GM12878 (cell line): ENCODE measurements around the gene RALGDS. TPM values are rescaled to one million over a fixed set of nuclear protein-coding genes. Genes with fewer than 3 reads are reported as not detected.

Experiments
- ATAC-seq: fragments of 200-7000 bp; cut with Tn5 transposase; 3 replicates; pipeline ENCODE4 v1.9.1; 2020; ENCODE audit warnings: mild to moderate bottlenecking, moderate library complexity
- BruUV-seq: library from RNA; stranded (reverse); fragments of 400-500 nt; replicated peaks from 2 replicates; lab custom pipeline; 2021; lab: Mats Ljungman, UMichigan
- CTCF ChIA-PET: fragments of 300-600 bp; sonication (Branson Sonifier 250); formaldehyde crosslinking; extraction: SDS; loops from one replicate; lab custom pipeline; 2021; ENCODE audit warnings: inconsistent platforms; lab: Yijun Ruan, JAX
- POLR2A ChIA-PET: fragments of 350-600 bp; formaldehyde crosslinking; extraction: SDS; loops from one replicate; lab custom pipeline; 2021; ENCODE audit warnings: inconsistent platforms; lab: Charles Lee
- RAD21 ChIA-PET: fragments of 300-600 bp; sonication (Branson Sonifier 250); formaldehyde crosslinking; loops from one replicate; lab custom pipeline; 2023; ENCODE audit warnings: antibody characterized with exemption; ENCODE audit not compliant: unreplicated experiment; lab: Charles Lee
- SMC1A ChIA-PET: fragments of 300-600 bp; sonication (Branson Sonifier 250); formaldehyde crosslinking; loops from one replicate; lab custom pipeline; 2023; ENCODE audit not compliant: unreplicated experiment, uncharacterized antibody; lab: Charles Lee
- DNase-seq: peaks from one replicate; pipeline ENCODE4 v3.0.0-alpha.2; 2011; ENCODE audit warnings: low read depth, low spot score
- FAIRE-seq: peaks from 3 replicates; lab custom pipeline; 2011; peaks lifted over from hg19 to GRCh38; lab: Jason Lieb, UNC
- H2AFZ ChIP-seq: 2 replicates; pipeline ENCODE4 v1.6.0; 2011; ENCODE audit warnings: low read depth, low read length, control low read depth; ENCODE audit not compliant: control insufficient read depth
- H3K27ac ChIP-seq: 2 replicates; pipeline ENCODE4 v1.5.1; 2011; ENCODE audit warnings: control low read depth; ENCODE audit not compliant: control insufficient read depth, insufficient read depth
- H3K27me3 ChIP-seq, 2 experiments: replicated peaks in 1 of 2; 2 replicates each; pipeline versions ENCODE4 v1.6.0 to v1.6.1; 2011; ENCODE audit warnings: low read length in 1 of 2; ENCODE audit not compliant: control insufficient read depth in 2 of 2, insufficient read depth in 2 of 2
- H3K36me3 ChIP-seq, 2 experiments: 2 replicates each; pipeline ENCODE4 v1.5.1; 2011; ENCODE audit warnings: low read length in 1 of 2; ENCODE audit not compliant: control insufficient read depth in 2 of 2, insufficient read depth in 2 of 2
- H3K4me1 ChIP-seq: 2 replicates; pipeline ENCODE4 v1.6.1; 2011; ENCODE audit warnings: mild to moderate bottlenecking, low read length, moderate library complexity, mixed read lengths; ENCODE audit not compliant: control insufficient read depth, insufficient read depth
- H3K4me2 ChIP-seq: 2 replicates; pipeline ENCODE4 v1.6.0; 2011; ENCODE audit warnings: control low read depth; ENCODE audit not compliant: control insufficient read depth, insufficient read depth
- H3K4me3 ChIP-seq: fragments of 200-600 bp; sonication (generic); 2 replicates; pipeline ENCODE4 v1.5.1; 2016
- H3K79me2 ChIP-seq: 2 replicates; pipeline ENCODE4 v1.6.0; 2011; ENCODE audit warnings: low read length; ENCODE audit not compliant: control insufficient read depth, insufficient read depth
- H3K9ac ChIP-seq: 2 replicates; pipeline ENCODE4 v1.8.0; 2011; ENCODE audit warnings: low read length, control low read depth, mixed read lengths; ENCODE audit not compliant: control insufficient read depth, insufficient read depth
- H3K9me3 ChIP-seq: replicated peaks from 3 replicates; pipeline ENCODE4 v1.5.1; 2011; ENCODE audit warnings: mild to moderate bottlenecking, low read length; ENCODE audit not compliant: control insufficient read depth, insufficient read depth
- H4K20me1 ChIP-seq: 2 replicates; pipeline ENCODE4 v1.6.0; 2011; ENCODE audit not compliant: control insufficient read depth, insufficient read depth
- MEF2A ChIP-seq: IDR thresholded peaks from 2 replicates; pipeline ENCODE4 v1.6.1; 2011; ENCODE audit warnings: low read depth, mild to moderate bottlenecking, low read length, moderate library complexity; ENCODE audit not compliant: insufficient read depth
- SREBF1 ChIP-seq: IDR thresholded peaks from 2 replicates; pipeline ENCODE4 v1.6.1; 2012; ENCODE audit warnings: mild to moderate bottlenecking, low read length
- WGBS: methylation state at CpG from one replicate; pipeline ENCODE4 v1.1.6; 2016; ENCODE audit warnings: low lambda C conversion rate; ENCODE audit not compliant: insufficient replicate concordance, insufficient coverage; ENCODE audit errors: missing lambda C conversion rate; 5-methylcytosine and 5-hydroxymethylcytosine counted together
- in situ Hi-C: fragments of 300-500 bp; cut with MboI; formaldehyde crosslinking; loops from 9 replicates; pipeline ENCODE4 v1.14.3; 2018; ENCODE audit warnings: mixed read lengths
- intact Hi-C: fragments of 100-400 bp; cut with micrococcal nuclease; formaldehyde crosslinking; loops from one replicate; pipeline ENCODE4 v1.14.2; 2022; ENCODE audit not compliant: unreplicated experiment
- polyA plus RNA-seq, 11 experiments: library from polyadenylated mRNA; depleted of rRNA in 4 of 11; unstranded in 6 of 11; stranded (reverse) in 5 of 11; fragments of >200 nt; fragmentation: Nextera tagmentation in 4 of 11; fragmentation: Illumina TruSeq in 1 of 11; extraction: Ambion mirVana in 4 of 11; extraction: Trizol in 1 of 11; gene quantifications; 1 replicate in 1 of 11; 2 replicates in 10 of 11; pipeline versions ENCODE4 v1.2.1 to v1.2.3, GENCODE V29; 2011 to 2016; ENCODE audit warnings: inconsistent platforms in 2 of 11, missing spikeins in 2 of 11, low read depth in 1 of 11
- total RNA-seq, 4 experiments: library from RNA; depleted of rRNA in 3 of 4; stranded (reverse); fragments of >200 nt in 3 of 4; fragmentation: Illumina TruSeq in 1 of 4; extraction: Trizol in 1 of 4; gene quantifications; 2 replicates each; pipeline versions ENCODE4 v1.2.1 to v1.2.3, GENCODE V29; 2013 to 2021
- TF ChIP-seq, protein P1 (sequence below): IDR thresholded peaks from 2 replicates; pipeline ENCODE4 v1.6.1; 2012; ENCODE audit warnings: low read depth, low read length, improper control_type of control experiment
- TF ChIP-seq, protein P2 (sequence below): IDR thresholded peaks from 2 replicates; pipeline ENCODE4 v1.6.1; 2011; ENCODE audit warnings: borderline replicate concordance, low read depth, mild to moderate bottlenecking, moderate library complexity, low read length; ENCODE audit not compliant: insufficient read depth, poor library complexity, severe bottlenecking
- TF ChIP-seq, protein P3 (sequence below): fragments of 450-650 bp; IDR thresholded peaks from 2 replicates; pipeline ENCODE4 v1.6.1; 2017; ENCODE audit warnings: mild to moderate bottlenecking, moderate library complexity
- TF ChIP-seq, protein P4 (sequence below): IDR thresholded peaks from 2 replicates; pipeline ENCODE4 v1.6.1; 2012; ENCODE audit warnings: low read depth, low read length, improper control_type of control experiment

The RALGDS gene
- total and polyA plus RNA-seq, 10 of the 15 experiments (the other 5 are each of a cell fraction or from before 2014, with no cell fraction given) = 1.3 to 48.6 (median 21.2) TPM

DNA sequence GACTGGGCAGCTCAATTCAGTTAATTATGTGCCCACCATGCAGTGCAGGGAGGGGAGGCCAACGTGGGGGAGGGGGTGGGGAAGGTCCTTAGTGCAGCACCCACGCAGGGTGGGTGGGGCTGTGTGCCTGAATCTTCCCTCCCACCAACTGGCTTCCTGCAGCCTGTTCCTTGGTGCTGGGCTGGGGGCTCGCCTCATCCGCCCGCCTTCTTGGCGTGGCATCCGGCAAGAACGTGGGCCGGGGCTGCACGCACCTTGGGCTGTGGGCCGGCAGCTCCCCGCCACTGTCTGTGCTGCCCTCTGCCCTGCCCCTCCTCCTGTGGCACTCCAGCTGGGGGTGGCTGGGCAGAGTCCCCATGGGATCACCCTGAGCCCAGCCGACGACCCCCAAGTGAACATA lies 19.6 kb upstream of the RALGDS start:
- intact Hi-C loops = no loop called here
- TF ChIP-seq, protein P1, sequence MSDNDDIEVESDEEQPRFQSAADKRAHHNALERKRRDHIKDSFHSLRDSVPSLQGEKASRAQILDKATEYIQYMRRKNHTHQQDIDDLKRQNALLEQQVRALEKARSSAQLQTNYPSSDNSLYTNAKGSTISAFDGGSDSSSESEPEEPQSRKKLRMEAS = no peak
- TF ChIP-seq MEF2A = no peak
- TF ChIP-seq, protein P2, sequence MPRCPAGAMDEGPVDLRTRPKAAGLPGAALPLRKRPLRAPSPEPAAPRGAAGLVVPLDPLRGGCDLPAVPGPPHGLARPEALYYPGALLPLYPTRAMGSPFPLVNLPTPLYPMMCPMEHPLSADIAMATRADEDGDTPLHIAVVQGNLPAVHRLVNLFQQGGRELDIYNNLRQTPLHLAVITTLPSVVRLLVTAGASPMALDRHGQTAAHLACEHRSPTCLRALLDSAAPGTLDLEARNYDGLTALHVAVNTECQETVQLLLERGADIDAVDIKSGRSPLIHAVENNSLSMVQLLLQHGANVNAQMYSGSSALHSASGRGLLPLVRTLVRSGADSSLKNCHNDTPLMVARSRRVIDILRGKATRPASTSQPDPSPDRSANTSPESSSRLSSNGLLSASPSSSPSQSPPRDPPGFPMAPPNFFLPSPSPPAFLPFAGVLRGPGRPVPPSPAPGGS = no peak
- TF ChIP-seq, protein P3, sequence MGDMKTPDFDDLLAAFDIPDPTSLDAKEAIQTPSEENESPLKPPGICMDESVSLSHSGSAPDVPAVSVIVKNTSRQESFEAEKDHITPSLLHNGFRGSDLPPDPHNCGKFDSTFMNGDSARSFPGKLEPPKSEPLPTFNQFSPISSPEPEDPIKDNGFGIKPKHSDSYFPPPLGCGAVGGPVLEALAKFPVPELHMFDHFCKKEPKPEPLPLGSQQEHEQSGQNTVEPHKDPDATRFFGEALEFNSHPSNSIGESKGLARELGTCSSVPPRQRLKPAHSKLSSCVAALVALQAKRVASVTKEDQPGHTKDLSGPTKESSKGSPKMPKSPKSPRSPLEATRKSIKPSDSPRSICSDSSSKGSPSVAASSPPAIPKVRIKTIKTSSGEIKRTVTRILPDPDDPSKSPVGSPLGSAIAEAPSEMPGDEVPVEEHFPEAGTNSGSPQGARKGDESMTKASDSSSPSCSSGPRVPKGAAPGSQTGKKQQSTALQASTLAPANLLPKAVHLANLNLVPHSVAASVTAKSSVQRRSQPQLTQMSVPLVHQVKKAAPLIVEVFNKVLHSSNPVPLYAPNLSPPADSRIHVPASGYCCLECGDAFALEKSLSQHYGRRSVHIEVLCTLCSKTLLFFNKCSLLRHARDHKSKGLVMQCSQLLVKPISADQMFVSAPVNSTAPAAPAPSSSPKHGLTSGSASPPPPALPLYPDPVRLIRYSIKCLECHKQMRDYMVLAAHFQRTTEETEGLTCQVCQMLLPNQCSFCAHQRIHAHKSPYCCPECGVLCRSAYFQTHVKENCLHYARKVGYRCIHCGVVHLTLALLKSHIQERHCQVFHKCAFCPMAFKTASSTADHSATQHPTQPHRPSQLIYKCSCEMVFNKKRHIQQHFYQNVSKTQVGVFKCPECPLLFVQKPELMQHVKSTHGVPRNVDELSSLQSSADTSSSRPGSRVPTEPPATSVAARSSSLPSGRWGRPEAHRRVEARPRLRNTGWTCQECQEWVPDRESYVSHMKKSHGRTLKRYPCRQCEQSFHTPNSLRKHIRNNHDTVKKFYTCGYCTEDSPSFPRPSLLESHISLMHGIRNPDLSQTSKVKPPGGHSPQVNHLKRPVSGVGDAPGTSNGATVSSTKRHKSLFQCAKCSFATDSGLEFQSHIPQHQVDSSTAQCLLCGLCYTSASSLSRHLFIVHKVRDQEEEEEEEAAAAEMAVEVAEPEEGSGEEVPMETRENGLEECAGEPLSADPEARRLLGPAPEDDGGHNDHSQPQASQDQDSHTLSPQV = no peak
- no peak for TF ChIP-seq SREBF1
- TF ChIP-seq, protein P4, sequence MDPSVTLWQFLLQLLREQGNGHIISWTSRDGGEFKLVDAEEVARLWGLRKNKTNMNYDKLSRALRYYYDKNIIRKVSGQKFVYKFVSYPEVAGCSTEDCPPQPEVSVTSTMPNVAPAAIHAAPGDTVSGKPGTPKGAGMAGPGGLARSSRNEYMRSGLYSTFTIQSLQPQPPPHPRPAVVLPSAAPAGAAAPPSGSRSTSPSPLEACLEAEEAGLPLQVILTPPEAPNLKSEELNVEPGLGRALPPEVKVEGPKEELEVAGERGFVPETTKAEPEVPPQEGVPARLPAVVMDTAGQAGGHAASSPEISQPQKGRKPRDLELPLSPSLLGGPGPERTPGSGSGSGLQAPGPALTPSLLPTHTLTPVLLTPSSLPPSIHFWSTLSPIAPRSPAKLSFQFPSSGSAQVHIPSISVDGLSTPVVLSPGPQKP = no peak
- DNase-seq = no peak
- no TSS peak for BruUV-seq
- ATAC-seq = no peak
- H3K36me3 ChIP-seq = no peaks in the 10 kb centered on the region; a peak in 1 of 4 replicates
- H2AFZ ChIP-seq = no peak overlapping the region
- CTCF ChIA-PET = no interaction called here
- POLR2A ChIA-PET = no interaction called here
- in situ Hi-C loops = loop anchor here (25.0 kb wide), 1 partner anchor 1878 kb away; no protein-coding TSS in a partner anchor
- RAD21 ChIA-PET = no interaction called here
- FAIRE-seq = no peak
- SMC1A ChIA-PET = interaction anchor here (1.1 kb wide), 1 partner anchor 25 kb away, joined by 3 read pairs; no protein-coding TSS in a partner anchor
- peak overlapping the region; percentile 76 for H3K27ac ChIP-seq
- peaks cover 66% of the 10 kb centered on the region for H3K79me2 ChIP-seq
- H3K27me3 ChIP-seq = no peaks in the 10 kb centered on the region
- H3K4me2 ChIP-seq = peak overlapping the region; percentile 70; the same call in 1 of the 2 replicates
- no peaks in the 10 kb centered on the region for H3K9me3 ChIP-seq
- H3K4me1 ChIP-seq = peaks cover 42% of the 10 kb centered on the region
- 82% methylated on average over 9 of the region's 14 CpGs for WGBS
- H3K9ac ChIP-seq = no peak overlapping the region
- no peak overlapping the region for H3K4me3 ChIP-seq
- H4K20me1 ChIP-seq = no peaks in the 10 kb centered on the region
